Stimulated activated CD8-positive, alpha-beta memory T cell treated with anti-CD3 and anti-CD28 coated beads, Interleukin-12 subunit alpha, Interleukin-12 subunit beta, amount 100 ng/mL, for 24 hours (primary cell): ENCODE measurements around the gene GHR.

ENCODE experiments used
- DNase-seq: peaks from one replicate; pipeline ENCODE4 v3.0.0-alpha.2; 2020; ENCODE audit errors: extremely low read depth

The GHR gene

DNA sequence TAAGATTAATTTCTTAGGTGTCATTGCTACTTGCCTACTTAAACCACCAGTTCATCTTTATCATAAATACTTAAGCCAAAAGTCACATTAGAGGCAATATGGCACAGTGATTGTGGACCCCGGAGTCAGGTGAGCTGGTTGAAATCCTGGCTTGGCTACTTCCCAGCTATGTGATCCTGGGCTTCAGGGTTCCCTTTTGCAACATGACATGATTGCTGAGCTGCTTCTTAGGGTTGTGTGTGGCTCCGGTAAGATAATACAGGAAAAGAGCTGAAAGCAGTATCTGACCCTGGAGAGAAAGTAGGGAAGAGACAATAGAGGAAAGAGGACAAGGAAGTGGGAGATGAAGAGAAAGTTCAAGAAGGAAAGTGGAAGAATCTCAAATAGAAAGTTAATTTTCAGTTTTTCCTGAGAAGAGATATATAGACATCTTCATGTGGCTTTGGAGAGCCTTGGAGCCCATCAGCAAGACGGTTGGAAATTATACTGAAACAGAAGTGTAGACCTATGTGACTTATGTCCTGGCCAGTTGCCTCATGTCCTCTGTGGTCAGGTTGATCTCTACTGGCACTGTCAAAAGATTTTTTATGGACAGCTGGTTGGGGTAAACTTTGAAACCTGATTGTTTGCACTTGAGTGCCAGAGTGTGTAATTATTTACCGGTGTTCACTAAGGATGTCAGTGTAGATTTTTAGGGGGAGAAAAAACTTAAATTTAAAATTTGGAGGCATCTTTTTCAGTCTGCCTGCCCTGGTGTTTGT lies 93.2 kb downstream of the GHR start:
- no peak for DNase-seq

DNA sequence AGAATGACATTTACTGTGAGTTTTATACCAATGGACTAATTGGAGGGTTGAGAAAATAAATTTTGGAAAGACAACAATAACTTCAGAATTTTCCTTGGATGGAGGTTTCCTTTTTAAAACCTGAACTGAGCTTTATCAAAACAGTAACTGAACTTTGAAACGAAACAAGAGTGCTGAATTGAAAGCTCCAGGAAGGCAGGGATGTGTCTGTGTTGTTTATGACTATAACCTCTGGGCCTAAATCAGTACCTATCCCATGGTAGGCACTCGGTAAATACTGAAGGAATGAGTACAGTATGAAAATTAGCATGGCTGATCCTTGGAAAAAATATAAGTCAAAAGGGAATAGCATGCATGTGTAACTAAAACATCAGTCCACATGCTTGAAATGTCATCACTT lies 93.9 kb downstream of the GHR start:
- no peak for DNase-seq

GRCh38 chr5:42518595-42519221 lies 95.5 kb downstream of the GHR start:
- no peak for DNase-seq

- no peak for DNase-seq
Measured at GRCh38 chr5:42520203-42520602, 97.0 kb downstream of the GHR start.

DNA sequence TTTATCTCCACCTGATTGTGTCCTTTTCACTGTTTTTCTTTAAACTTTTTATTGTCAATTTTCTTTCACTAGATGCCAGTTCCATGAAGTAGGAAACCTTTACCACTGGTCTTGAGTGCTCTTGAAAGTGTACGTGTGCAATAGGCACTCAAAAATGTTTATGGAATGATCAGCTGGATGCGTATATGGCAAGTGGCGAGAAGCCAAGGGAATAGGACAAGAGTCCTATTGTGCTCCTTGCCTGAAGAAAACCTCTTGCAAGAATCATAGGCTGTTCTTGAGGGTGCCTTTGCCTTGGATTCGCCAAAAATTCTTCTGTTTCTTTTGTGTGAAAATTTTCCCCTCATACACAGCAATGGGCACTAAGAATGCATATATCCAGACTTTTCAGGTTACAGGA lies 97.7 kb downstream of the GHR start:
- no peak for DNase-seq

- DNase-seq: no peak
Measured at GRCh38 chr5:42521406-42521805, 98.2 kb downstream of the GHR start.

- DNase-seq: no peak
Measured at GRCh38 chr5:42522783-42523182, 99.5 kb downstream of the GHR start.

GRCh38 chr5:42526179-42526578 lies 102.9 kb downstream of the GHR start:
- DNase-seq: no peak

GRCh38 chr5:42531611-42532010 lies 108.4 kb downstream of the GHR start:
- no peak for DNase-seq

- DNase-seq: no peak
Measured at GRCh38 chr5:42542106-42542505, 118.9 kb downstream of the GHR start.

DNA sequence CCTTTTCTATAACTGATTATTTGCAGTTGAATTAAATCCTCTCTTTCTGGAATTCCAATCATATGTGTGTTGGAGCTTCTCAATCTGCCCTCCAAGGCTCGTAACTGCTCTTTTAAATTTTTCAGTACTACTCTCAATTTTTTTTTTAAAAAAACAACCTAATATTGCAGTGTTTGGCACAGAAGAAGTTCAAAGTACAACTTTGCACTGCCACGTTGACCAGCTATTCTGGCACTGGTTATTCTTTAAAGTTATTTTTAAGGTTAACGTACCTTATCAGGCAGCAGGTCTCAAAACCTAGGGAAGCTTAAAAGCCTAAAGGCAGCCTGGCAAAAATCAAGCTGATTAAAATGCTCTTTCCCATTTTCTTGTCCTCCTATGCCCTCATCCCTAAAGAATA lies 120.5 kb downstream of the GHR start:
- no peak for DNase-seq

GRCh38 chr5:42545038-42545437 lies 121.8 kb downstream of the GHR start:
- DNase-seq: no peak

- no peak for DNase-seq
Measured at GRCh38 chr5:42547141-42547540, 123.9 kb downstream of the GHR start.

DNA sequence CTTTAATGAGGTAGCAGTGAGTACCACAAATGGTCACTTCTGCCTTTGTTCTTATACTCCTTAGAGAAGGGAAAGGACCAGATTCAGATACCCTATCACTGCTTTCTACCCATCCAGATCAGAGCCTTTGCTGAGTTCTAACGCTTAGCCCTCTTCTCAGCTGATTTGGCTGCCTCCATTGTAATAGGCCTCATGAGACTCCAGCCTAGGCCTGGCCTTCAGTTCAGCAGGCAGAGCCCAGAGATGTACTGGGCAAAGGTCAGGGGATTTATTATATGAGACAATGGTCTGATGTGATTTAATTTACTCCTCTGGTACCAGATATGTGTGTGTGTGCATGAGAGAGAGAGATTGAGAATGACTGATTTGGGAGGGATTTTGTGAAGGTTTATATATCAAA lies 124.7 kb downstream of the GHR start:
- DNase-seq: no peak

DNA sequence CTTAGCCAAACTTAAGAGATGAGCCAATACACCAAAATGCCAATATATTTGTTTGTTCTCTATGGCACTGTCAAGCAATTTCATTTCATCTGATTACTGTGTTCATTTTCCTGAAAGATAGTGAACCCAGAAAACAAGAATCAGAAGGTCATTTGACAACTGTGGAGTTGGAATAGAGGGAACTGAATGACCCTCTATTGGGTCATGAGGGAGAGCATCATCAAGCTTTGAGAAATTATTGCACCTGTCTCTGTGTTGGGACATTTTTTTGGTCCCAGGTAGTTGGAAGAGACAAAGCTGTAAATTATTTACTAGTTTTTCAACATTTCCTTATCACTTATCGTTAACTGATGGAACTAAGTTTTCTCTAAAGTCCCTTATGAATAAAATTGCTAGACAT lies 129.4 kb downstream of the GHR start:
- no peak for DNase-seq

GRCh38 chr5:42553461-42553860 lies 130.2 kb downstream of the GHR start:
- DNase-seq: no peak

DNA sequence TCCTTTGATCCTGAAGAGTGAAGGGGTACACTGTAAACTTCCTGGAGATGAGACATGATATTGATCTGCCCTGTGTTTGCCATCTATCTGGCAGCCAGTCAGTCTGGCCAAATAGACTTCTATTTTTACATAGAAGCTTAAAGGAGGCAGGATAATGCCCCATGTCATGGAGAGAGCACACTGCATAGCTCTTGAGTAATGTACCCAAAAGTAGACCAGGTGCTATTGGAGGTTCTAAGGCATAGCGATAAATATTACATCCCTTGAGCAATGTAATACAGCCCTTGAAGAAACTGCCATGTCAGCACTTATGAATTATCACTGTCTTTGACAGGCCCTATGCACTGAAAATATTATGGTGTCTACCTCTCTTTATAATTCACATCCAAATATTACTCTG lies 131.8 kb downstream of the GHR start:
- DNase-seq: no peak

GRCh38 chr5:42555797-42556196 lies 132.6 kb downstream of the GHR start:
- DNase-seq: no peak

- DNase-seq: no peak
Measured at GRCh38 chr5:42557689-42558088, 134.4 kb downstream of the GHR start.

- no peak for DNase-seq
Measured at GRCh38 chr5:42561656-42562055, 138.4 kb downstream of the GHR start.

DNA sequence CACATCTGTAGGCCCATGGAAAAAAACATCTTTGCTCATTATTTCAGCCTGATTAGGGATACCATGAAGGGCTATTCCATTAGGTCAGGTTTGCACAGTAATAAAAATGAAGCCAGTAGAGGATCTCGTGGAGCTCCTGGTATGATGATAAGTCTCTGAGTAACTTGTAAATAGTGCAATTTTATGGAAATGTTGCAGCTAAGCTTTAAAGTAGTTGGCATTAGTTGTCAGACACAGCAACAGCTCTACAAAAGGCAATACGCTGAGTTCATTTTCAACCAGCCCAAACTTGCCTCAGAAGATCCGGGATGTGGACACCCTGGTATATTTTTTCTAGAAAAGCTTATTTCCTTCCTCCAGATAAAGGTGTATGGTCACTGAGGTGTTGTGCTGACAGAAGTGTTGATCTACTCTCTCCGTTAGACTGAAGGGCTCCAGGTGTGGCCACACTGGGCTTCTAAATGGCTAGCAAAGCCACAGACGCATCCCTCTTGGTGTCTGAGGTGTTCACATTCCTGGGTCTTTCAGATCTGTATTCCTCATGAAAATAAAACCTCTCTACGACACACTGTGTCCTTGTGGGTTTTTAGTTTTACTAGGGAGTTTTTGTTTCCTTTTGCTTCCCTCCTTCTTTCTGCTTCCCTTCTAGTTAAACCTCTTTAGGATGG lies 141.6 kb downstream of the GHR start:
- DNase-seq: no peak

DNA sequence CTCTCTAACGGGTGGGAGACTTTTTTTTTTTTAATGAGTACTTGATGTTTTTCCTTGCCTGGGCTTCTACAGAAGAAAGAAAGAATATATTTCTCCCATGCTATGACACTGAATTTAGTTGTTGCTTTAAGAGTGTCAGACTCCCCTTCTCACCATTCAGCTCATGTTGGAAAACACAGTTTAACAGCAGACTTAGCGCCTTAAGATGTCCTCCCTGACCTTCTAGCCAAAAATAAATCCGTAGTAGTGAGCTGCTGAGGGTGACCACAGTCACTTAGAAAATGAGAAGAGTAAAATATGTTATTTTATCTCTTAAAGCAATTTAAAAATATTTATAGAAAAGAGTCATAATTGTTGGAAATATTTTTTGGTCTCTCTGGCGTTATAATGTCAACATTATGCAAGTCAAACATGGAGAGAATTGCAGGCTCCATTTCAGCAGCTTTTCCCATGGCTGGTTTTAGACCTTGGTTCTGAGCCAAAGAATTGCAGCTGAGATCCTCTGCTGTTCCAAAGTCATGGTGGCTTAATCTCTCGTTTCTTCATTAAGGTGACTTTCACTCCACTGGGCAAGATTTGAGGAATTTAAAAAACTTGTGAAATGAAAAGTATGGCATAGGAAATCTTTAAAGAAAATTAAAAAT lies 143.5 kb downstream of the GHR start:
- no peak for DNase-seq

DNA sequence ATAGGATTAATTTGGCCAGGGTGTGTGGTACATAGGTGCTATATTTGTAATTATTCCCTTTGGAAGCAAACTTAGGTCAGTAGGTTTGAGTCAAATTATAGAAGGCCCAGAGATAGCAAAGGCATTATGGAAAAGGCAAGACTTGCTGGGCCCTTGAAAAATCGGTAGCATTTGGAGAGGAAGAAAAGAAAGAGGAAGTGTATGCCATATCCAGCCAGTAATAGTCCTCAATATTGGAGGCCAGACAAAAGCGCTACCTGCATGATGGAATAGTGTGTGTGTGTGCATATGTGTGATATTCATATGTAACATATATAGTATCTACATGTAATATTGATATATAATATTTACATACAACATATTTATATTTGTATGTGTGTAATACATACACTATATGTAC lies 146.1 kb downstream of the GHR start:
- no peak for DNase-seq
